Activated CD4-positive, alpha-beta T cell treated with anti-CD3 and anti-CD28 coated beads, Interleukin-2, Interleukin-6, amounts not matched to agents 100 ng/mL and 50 ng/mL, durations not matched to agents 16 hours and 8 hours (primary cell): ENCODE measurements around the gene LPAR5.
"Not testable (repeated sequence)": the region's sequence is repeated elsewhere in the genome, so short reads cannot be mapped to it uniquely, and the experiment has no call there.

Source experiments
- DNase-seq: peaks from one replicate; pipeline ENCODE4 v3.0.0-alpha.2; 2020

The LPAR5 gene

DNA sequence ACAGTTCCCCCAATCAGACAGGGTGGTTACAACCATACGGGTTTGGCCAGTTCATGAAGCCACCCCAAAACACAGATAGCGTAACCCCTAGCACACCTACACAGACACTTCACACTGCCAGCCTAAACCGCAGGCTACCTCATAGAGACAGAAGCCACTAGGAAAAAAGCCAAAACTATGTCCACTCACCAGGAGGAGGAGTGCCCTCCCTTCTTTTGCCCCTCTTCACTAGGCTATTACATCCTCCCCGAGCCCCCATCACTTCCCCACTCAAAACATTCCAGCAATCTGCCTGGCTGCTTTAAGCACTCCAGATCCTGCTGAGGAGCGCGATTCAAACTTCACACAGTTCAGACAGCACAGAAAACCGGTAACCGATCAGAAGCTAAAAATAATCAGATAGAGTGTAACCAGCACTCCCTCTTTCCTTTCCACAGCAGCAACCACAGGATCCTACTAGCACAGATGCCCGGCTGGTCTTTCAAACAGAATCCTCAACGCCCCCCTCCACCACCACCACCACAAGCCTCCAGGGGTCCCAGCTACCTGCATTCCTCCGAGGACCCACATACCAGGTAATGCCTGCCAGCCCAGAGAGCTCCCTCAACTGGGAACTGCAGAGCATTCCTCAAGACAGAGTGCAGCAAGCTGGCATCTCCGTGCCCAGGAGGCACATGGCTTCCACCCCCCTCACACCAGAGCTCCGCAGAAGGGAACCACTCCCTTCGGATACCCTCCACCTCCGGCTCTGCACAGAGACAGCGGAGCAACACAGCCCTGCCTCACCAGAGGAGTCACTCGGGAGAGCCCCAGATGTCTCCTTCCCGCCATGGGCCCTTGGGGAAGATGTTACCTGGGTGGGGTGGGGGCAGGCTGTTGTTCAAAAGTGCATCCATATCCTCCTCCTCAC, 30.1 kb downstream of the LPAR5 start:
- DNase-seq, result peak; percentile 47

DNA sequence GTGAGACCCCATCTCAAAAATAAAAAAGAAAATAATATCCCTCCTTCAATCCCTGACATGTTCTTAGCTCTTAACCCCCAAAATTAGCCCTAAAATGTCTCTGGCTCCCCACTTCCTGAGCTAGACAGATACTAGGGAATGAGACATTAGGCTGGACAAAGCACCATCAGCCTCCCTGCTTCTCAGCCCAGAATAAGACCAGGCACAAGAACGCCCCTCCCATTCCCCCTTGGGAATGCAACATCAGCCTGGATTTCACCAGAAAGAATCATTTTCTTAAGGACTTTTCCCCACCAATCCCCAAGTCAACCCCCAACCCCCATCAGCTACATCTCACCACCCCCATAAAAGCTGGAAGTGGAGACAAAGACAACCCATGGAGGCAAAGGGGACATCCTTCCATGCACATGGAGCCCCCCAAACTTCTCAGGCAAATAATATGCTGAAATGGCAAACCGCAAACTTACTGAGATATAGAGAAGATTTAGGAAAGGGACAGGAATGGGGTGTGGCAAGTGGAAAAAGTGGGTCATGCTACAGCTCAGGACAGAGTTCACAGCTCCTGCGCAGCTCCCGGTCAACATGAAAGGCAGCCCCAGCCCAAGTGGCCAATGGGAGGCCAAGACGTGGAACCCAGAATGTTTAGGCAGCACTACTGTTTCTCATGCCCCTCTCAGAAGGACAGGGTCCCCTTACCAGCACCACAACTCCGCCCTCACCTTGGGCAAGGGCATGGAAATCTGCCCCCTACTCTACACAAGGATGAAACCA, 31.3 kb downstream of the LPAR5 start:
- peak; percentile 18 for DNase-seq

DNA sequence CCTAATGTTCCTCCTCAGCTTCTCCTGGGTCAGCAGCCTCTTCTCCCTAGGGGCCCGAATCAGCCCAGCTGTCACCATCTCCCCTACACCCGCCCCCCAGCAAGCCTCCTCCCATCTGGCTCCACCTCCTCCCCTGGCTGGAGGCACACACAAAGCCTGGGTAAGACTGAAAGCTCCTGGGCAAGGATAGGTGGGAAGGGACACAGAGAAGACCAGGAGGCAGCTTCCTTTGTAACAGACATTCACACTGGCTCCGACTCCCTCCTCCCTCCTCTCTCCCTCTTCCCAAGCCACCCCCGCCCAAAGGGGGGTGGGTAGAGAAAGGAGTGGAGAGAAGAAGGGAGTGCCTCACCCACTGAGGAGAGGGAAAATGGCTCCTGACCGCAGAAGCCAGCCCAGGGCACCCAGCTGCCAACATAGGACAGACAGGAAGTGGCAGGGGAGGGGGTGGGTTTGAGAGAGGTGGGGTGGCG, 32.6 kb downstream of the LPAR5 start:
- DNase-seq, result peak; percentile 58

DNA sequence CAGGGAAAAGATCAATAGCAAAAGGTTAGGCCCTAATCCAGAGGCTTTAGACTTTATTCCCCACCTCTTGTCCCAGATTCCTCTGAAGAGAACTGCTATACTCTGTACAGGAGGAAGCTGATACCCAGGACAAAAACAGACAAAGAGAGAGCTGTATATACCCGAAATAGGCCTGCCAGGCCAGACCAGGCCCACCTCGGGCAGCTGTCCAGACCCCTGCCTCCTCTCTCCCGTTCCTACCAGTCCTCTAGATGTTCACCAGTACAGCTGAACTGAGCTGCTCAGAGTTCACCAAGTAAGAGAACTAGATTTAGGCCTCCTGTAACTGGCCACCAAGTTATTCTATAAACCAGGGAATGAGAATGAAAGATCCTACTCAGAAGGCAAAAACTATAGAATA, 33.2 kb downstream of the LPAR5 start:
- DNase-seq, result no peak

DNA sequence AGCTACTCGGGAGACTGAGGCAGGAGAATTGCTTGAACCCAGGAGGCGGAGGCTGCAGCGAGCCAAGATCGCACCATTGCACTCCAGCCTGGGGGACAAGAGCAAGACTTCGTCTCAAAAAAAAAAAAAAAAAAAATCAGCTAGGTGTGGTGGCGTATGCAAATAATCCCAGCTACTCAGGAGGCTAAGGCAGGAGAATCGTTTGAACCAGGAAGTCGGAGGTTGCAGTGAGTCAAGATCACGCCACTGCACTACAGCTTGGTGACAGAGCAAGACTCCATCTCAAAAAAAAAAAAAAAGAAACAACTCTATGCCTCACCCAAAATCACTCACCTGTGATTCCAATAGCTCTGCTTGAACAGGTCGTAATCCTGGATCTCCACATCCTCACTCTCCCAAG, 40.1 kb downstream of the LPAR5 start:
- not testable (repeated sequence) for DNase-seq

DNA sequence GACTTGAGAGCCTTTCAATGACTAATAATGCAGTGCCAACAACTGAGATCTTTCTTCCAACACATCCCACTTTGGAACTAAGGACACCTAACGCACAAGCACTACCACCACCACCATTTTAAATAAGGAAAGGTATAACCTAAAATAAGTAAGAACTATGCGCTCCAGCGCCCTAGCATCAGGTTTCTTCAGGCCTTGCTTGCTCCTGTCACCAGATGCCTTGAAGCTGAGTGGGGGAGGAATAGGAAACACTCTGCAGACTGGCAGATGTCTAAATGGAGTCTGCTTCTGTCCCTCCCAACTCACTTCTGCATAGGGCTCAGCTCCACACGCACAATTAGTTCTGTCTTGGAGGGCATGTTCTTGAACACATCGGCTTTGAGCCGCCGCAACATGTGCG, 43.7 kb downstream of the LPAR5 start:
- no peak for DNase-seq

DNA sequence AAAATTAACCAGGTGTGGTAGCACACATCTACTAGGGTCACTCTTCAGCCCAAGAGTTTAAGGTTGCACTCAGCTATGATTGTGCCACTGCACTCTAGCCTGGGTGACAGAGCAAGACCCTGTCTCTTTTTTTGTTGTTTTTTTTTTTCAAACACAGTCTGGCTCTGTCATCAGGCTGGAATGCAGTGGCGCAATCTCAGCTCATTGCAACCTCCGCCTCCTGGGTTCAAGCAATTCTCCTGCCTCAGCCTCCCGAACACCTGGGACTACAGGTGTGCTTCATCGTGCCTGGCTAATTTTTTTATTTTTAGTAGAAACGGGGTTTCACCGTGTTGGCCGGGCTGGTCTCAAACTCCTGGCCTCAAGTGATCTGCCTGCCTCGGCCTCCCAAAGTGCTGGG, 49.2 kb downstream of the LPAR5 start:
- DNase-seq, result not testable (repeated sequence)

DNA sequence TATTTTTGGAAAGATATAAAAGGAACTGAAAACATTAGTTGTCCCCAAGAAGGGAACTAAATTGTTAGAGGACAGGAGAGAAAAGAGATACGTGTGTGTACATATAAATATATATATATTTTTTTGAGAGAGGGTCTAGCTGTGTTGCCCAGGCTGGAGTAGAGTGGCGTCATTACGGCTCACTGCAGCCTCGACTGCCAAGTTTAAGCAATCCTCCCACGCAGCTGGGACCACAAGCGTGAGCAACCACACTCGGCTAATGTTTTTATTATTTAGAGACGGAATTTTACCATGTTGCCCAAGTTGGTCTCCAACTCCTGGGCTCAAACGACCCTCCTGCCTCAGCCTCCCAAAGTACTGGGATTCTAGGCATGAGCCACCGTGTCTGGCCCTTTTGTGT, 51.5 kb downstream of the LPAR5 start:
- no peak for DNase-seq

DNA sequence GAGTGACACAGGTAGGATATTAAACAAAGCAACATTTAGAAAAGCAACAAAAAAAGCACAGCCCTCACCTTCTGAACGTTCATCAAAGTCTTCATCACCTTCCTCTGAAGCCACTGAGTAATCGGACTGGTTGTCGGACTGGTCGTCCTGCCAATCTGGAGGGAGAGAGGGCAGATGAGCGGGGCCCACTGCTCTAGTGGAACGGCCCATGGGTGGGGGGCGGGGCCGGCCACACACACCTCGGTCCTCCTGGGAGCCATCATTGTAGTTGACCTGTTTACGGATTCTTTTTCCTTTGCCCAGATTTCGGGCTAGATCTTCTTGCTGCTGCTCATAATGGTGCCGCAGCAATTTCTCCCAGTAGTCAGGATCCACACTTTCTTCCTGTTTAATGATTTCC, 52.8 kb downstream of the LPAR5 start:
- DNase-seq, result no peak

DNA sequence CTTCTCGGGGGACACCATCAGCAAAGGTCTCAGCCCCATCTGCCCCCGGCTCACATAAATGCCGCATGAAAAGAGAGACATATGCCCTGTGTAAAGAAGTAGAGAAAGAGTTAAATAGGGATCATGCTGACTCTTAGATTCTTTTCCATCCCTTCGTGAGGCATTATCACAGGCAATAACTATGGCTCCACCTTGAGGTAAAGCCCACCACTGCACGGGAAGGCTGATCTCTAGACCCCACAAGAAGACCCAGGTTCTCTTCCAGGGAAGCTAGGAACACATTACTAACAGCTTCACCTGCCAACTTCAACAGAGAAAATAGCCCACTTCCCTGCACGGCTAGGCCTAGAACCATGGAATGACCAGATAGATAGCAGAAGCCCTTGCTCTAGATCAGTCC, 53.6 kb downstream of the LPAR5 start:
- DNase-seq, result no peak

DNA sequence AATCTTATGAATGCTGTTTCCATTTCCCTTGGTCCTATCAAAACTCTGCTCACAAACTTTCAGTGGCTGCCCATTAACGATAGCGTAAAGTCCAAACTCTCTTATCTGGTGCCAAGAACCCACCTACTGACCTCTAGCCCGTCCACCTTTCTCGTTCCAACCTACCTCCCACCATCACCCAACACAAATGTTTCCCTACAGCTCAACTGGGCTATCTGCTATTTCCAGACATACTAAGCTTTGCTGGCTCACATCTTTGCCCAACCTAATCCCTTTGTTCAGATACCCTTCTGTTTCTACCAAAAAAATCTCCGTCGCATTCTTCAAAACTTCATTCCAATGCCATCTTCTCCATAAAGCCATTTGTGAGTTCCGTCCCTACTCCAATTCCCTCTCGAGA, 60.1 kb downstream of the LPAR5 start:
- no peak for DNase-seq

DNA sequence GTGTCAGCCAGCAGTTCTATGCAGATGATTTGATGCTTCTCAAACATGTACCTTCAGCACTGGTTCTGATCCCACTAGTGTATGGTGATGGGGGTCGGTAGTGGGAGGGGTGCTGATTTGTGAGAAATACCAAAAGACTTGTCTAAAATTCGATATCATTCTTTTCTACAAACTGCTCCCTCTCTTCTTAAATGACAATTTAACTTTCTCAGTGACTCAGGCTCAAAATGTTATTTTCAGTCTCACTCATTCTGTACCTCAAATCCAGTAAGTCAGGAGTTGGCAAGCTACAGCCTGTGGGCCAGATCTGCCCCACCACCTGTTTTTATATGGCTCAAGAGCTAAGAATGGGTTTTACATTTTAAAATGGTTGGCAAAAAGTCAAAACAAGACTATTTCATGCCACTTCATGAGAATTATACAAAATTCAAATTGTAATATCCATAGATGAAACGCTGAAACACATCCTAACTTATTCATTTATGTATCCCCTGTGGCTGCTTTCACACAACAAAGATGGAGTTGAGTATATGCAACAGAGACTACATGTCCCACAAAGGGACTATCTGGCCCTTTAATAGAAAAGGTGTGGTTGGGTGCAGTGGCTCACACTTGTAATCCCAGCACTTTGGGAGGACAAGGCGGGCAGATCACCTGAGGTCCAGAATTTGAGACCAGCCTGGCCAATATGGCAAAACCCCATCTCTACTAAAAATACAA, 61.0 kb downstream of the LPAR5 start:
- peak; percentile 76 for DNase-seq

DNA sequence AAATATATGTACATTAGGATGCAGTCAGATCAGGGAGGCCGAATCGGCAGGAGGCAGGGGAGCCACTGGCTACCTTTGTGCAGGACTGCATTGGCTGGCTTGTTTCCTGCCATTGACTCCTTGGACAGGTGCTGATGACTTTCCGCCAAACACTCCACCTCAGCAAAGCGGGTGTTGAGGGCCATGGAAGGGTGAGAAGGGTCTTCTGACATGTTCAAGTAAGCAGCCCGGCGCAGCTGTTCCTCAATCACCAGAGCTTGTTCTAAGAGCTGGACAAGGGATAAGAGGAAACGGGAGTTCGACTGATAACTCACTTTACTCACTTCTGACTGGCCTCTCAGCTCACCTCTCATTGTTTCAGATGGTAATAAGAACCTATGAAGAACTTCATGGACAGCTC, 62.8 kb downstream of the LPAR5 start:
- DNase-seq, result no peak

DNA sequence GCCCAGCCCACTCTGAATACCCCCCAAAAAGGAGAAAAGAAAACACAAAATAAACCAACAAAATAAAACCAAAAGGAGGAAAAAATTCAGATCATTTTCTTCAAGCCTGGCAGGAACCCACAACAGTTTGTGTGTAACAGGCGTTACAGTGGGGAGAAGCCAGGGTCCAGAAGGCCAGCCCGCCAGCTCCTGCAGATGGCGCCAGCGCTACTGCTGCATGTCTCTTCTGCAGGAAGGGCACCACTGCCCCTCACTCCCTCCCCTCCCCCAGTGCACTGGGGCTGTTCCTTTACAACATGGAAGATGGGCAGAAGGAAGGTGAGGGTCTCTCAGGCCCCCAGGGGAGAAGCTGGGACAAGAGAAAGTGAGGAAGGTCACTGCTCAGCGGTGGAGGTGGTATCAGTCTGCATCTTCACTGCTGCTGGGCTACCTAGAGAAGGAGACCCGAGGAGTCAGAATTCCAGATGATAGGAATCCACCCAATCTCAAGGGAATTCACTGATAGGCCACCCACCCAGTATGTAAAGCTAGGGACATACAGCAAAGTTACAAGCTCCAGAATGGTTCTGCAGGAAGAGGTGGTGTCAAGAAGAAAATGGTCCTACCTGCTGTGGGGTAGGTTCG, 65.4 kb downstream of the LPAR5 start:
- DNase-seq, result peak; percentile 65

DNA sequence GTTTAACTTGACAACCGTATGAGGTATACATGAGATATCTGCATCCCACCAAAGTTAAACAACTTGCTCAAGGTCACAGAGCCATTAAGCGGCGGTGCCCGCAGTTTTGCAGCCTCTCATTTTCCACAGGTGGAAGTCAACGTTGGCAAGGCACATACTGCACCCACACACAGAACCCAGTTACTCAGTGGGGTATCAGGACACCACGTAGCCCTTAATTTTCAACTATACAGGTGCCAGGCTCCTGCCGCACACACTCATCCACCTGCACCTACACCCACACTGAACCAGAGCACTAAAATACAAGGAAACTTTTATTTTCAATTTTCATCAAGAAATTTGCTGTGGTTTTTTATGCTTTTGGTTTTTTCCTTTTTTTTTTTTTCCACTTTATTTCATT, 66.0 kb downstream of the LPAR5 start:
- DNase-seq, result no peak

DNA sequence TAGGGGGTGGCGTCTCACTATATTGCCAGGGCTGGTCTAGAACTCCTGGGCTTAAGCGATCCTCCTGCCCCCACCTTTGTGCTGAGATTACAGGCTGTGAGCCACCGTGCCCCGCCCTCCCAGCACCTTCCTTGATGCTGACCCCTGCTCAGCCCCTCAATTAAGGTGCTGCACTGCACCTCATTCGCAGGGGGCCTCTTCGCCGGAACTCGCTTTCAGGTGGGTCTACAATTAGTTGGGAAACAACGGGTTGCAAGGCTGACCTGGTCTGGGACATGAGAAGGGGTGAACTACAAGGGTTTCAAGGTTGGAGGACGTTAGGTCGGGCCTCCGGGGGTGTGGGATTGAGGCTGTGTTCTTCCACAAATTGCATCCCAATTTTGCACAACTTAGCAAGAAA, 66.4 kb downstream of the LPAR5 start:
- no peak for DNase-seq
